Mesendoderm (in vitro differentiated cells): ENCODE data around the gene ZEB2.

Experiments used
- DNase-seq: peaks from one replicate; pipeline ENCODE4 v3.0.0; 2013
- H2AK5ac ChIP-seq: 2 replicates; pipeline ENCODE4 v1.6.1; 2013; ENCODE audit warnings: low read length, inconsistent platforms
- H2BK120ac ChIP-seq: 2 replicates; pipeline ENCODE4 v1.6.1; 2013; ENCODE audit warnings: low read depth, mild to moderate bottlenecking, low read length, moderate library complexity, mixed read lengths
- H2BK15ac ChIP-seq: replicated peaks from 2 replicates; pipeline ENCODE4 v1.6.1; 2013; ENCODE audit warnings: low read depth, mild to moderate bottlenecking, moderate library complexity
- H2BK5ac ChIP-seq: 2 replicates; pipeline ENCODE4 v1.6.1; 2013; ENCODE audit warnings: low read length, inconsistent platforms
- H3K18ac ChIP-seq: 2 replicates; pipeline ENCODE4 v1.6.1; 2013; ENCODE audit warnings: mild to moderate bottlenecking, low read length, mixed read lengths
- H3K23ac ChIP-seq: one replicate; pipeline ENCODE4 v1.6.1; 2013; ENCODE audit warnings: low read length
- H3K27ac ChIP-seq: 2 replicates; pipeline ENCODE4 v1.5.1; 2013; ENCODE audit warnings: low read depth, mild to moderate bottlenecking, inconsistent platforms, low read length, moderate library complexity
- H3K27me3 ChIP-seq: 2 replicates; pipeline ENCODE4 v1.6.1; 2013; ENCODE audit warnings: low read length, control low read depth, mild to moderate bottlenecking, inconsistent platforms; ENCODE audit not compliant: insufficient read depth, poor library complexity
- H3K36me3 ChIP-seq: 2 replicates; pipeline ENCODE4 v1.6.1; 2013; ENCODE audit warnings: low read length, inconsistent platforms; ENCODE audit not compliant: control insufficient read depth, insufficient read depth
- H3K4ac ChIP-seq: one replicate; pipeline ENCODE4 v1.6.1; 2013; ENCODE audit warnings: low read depth, mild to moderate bottlenecking, low read length, moderate library complexity
- H3K4me1 ChIP-seq: 2 replicates; pipeline ENCODE4 v1.6.1; 2013; ENCODE audit warnings: low read depth, low read length, inconsistent platforms; ENCODE audit not compliant: control insufficient read depth
- H3K4me2 ChIP-seq: 2 replicates; pipeline ENCODE4 v1.6.1; 2013; ENCODE audit warnings: low read length
- H3K4me3 ChIP-seq: 2 replicates; pipeline ENCODE4 v1.5.1; 2013; ENCODE audit warnings: mild to moderate bottlenecking, low read length
- H3K56ac ChIP-seq: one replicate; pipeline ENCODE4 v1.6.1; 2013; ENCODE audit warnings: low read length
- H3K79me1 ChIP-seq: 2 replicates; pipeline ENCODE4 v1.6.1; 2013; ENCODE audit warnings: low read length, inconsistent platforms
- H3K79me2 ChIP-seq: 2 replicates; pipeline ENCODE4 v1.6.1; 2013; ENCODE audit warnings: mild to moderate bottlenecking, low read length; ENCODE audit not compliant: control insufficient read depth, insufficient read depth
- H3K9ac ChIP-seq: 2 replicates; pipeline ENCODE4 v1.6.1; 2013; ENCODE audit warnings: low read length, inconsistent platforms
- H4K5ac ChIP-seq: one replicate; pipeline ENCODE4 v1.6.1; 2013; ENCODE audit warnings: low read length
- H4K8ac ChIP-seq: one replicate; pipeline ENCODE4 v1.6.1; 2013; ENCODE audit warnings: low read depth, mild to moderate bottlenecking, control low read depth, low read length, moderate library complexity
- WGBS: extraction: QIAGEN DNeasy Blood & Tissue Kit; methylation state at CpG from one replicate; pipeline ENCODE4 v1.1.7; 2013; ENCODE audit warnings: low lambda C conversion rate, missing lambda C conversion rate; ENCODE audit not compliant: insufficient coverage; ENCODE audit errors: extremely low coverage; 5-methylcytosine and 5-hydroxymethylcytosine counted together

Gene ZEB2

GRCh38 chr2:144461308-144461766, 58.6 kb downstream of the ZEB2 start:
- no peak overlapping the region for H2BK5ac ChIP-seq
- no peak overlapping the region for H2AK5ac ChIP-seq
- peak overlapping the region; percentile 60 for H3K18ac ChIP-seq
- no peak for DNase-seq
- H3K36me3 ChIP-seq = no peaks in the 10 kb centered on the region
- H4K5ac ChIP-seq = no peak overlapping the region
- H3K23ac ChIP-seq = no peak overlapping the region
- H3K27ac ChIP-seq = no peak overlapping the region
- H2BK15ac ChIP-seq = no peak overlapping the region
- WGBS = no CpG with 5 or more reads among the region's 9 CpGs
- peaks cover 5% of the 10 kb centered on the region for H3K4me1 ChIP-seq
- no peak overlapping the region for H3K4ac ChIP-seq
- H3K4me3 ChIP-seq = no peak overlapping the region
- H2BK120ac ChIP-seq = peak overlapping the region; percentile 6
- no peak overlapping the region for H3K4me2 ChIP-seq
- H3K27me3 ChIP-seq = no peaks in the 10 kb centered on the region
- no peak overlapping the region for H3K9ac ChIP-seq
- no peak overlapping the region for H4K8ac ChIP-seq
- H3K56ac ChIP-seq = no peak overlapping the region
- no peaks in the 10 kb centered on the region for H3K79me1 ChIP-seq
- H3K79me2 ChIP-seq = no peaks in the 10 kb centered on the region

- H3K27ac ChIP-seq = no peak overlapping the region
Observed at GRCh38 chr2:144460727-144461307, 59.1 kb downstream of the ZEB2 start.

GRCh38 chr2:144459937-144460336, 60.0 kb downstream of the ZEB2 start:
- H2BK15ac ChIP-seq = no peak overlapping the region
- no peak overlapping the region for H3K18ac ChIP-seq
- H3K4ac ChIP-seq = no peak overlapping the region
- no peaks in the 10 kb centered on the region for H3K36me3 ChIP-seq
- H3K4me1 ChIP-seq = peaks cover 8% of the 10 kb centered on the region
- H3K9ac ChIP-seq = no peak overlapping the region
- no peak overlapping the region for H4K8ac ChIP-seq
- H3K4me2 ChIP-seq = no peak overlapping the region
- no peaks in the 10 kb centered on the region for H3K27me3 ChIP-seq
- no peak overlapping the region for H3K4me3 ChIP-seq
- H3K56ac ChIP-seq = no peak overlapping the region
- H2BK5ac ChIP-seq = no peak overlapping the region
- DNase-seq = no peak
- H4K5ac ChIP-seq = no peak overlapping the region
- H3K79me1 ChIP-seq = no peaks in the 10 kb centered on the region
- H3K23ac ChIP-seq = no peak overlapping the region
- H3K79me2 ChIP-seq = no peaks in the 10 kb centered on the region
- H2AK5ac ChIP-seq = no peak overlapping the region
- WGBS = no CpG with 5 or more reads among the region's 5 CpGs
- no peak overlapping the region for H3K27ac ChIP-seq
- H2BK120ac ChIP-seq = no peak overlapping the region

More at GRCh38 chr2:144460727-144461307, 59.1 kb downstream of the ZEB2 start:
- Histone ChIP-seq H4K8ac (no peak overlapping the region), H3K9ac (no peak overlapping the region), H3K23ac (no peak overlapping the region), H3K4ac (no peak overlapping the region), H2BK15ac (no peak overlapping the region), H3K56ac (no peak overlapping the region), H3K4me2 (no peak overlapping the region), H3K36me3 (no peaks in the 10 kb centered on the region), H2BK120ac (no peak overlapping the region), H2BK5ac (no peak overlapping the region), H2AK5ac (no peak overlapping the region), H3K79me2 (no peaks in the 10 kb centered on the region), H4K5ac (no peak overlapping the region), H3K27me3 (no peaks in the 10 kb centered on the region), H3K4me1 (peaks cover 5% of the 10 kb centered on the region), H3K18ac (no peak overlapping the region), H3K79me1 (no peaks in the 10 kb centered on the region), H3K4me3 (no peak overlapping the region)
- no CpG with 5 or more reads among the region's 6 CpGs for WGBS
- no peak for DNase-seq

GRCh38 chr2:144459286-144459685, 60.6 kb downstream of the ZEB2 start:
- no peak overlapping the region for H3K4me3 ChIP-seq
- H3K4me2 ChIP-seq = no peak overlapping the region
- no peak overlapping the region for H3K23ac ChIP-seq
- H2BK15ac ChIP-seq = peak overlapping the region; percentile 36
- H3K4ac ChIP-seq = no peak overlapping the region
- no peak overlapping the region for H2BK120ac ChIP-seq
- peaks cover 11% of the 10 kb centered on the region for H3K4me1 ChIP-seq
- no peak overlapping the region for H3K56ac ChIP-seq
- H3K9ac ChIP-seq = no peak overlapping the region
- no peak overlapping the region for H2BK5ac ChIP-seq
- no peak overlapping the region for H4K8ac ChIP-seq
- H4K5ac ChIP-seq = no peak overlapping the region
- H3K36me3 ChIP-seq = no peaks in the 10 kb centered on the region
- no CpG with 5 or more reads among the region's 3 CpGs for WGBS
- no peaks in the 10 kb centered on the region for H3K79me2 ChIP-seq
- DNase-seq = no peak
- no peak overlapping the region for H2AK5ac ChIP-seq
- H3K27me3 ChIP-seq = no peaks in the 10 kb centered on the region
- H3K18ac ChIP-seq = peak overlapping the region; percentile 51
- H3K27ac ChIP-seq = no peak overlapping the region
- no peaks in the 10 kb centered on the region for H3K79me1 ChIP-seq

GRCh38 chr2:144458541-144458940, 61.4 kb downstream of the ZEB2 start:
- Histone ChIP-seq H3K27ac (no peak overlapping the region), H2BK120ac (no peak overlapping the region)

GRCh38 chr2:144456680-144457079, 63.2 kb downstream of the ZEB2 start:
- no peak overlapping the region for H4K8ac ChIP-seq
- peak overlapping the region; percentile 50 for H3K56ac ChIP-seq
- no peak for DNase-seq
- H3K23ac ChIP-seq = no peak overlapping the region
- H2BK5ac ChIP-seq = no peak overlapping the region
- H3K4me2 ChIP-seq = no peak overlapping the region
- H4K5ac ChIP-seq = peak overlapping the region; percentile 23
- no CpG with 5 or more reads among the region's 3 CpGs for WGBS
- H3K18ac ChIP-seq = peak overlapping the region; percentile 39
- H2AK5ac ChIP-seq = peak overlapping the region; percentile 60
- H3K4me1 ChIP-seq = peaks cover 22% of the 10 kb centered on the region
- H3K79me2 ChIP-seq = no peaks in the 10 kb centered on the region
- H3K79me1 ChIP-seq = no peaks in the 10 kb centered on the region
- H2BK120ac ChIP-seq = no peak overlapping the region
- no peak overlapping the region for H3K9ac ChIP-seq
- no peak overlapping the region for H2BK15ac ChIP-seq
- no peaks in the 10 kb centered on the region for H3K27me3 ChIP-seq
- H3K4ac ChIP-seq = no peak overlapping the region
- no peaks in the 10 kb centered on the region for H3K36me3 ChIP-seq
- H3K4me3 ChIP-seq = no peak overlapping the region
- no peak overlapping the region for H3K27ac ChIP-seq

More at GRCh38 chr2:144458541-144458940, 61.4 kb downstream of the ZEB2 start:
- Histone ChIP-seq H2AK5ac (no peak overlapping the region), H3K36me3 (no peaks in the 10 kb centered on the region), H2BK15ac (no peak overlapping the region), H3K56ac (no peak overlapping the region), H3K4me3 (no peak overlapping the region), H3K27me3 (no peaks in the 10 kb centered on the region), H3K4me1 (peaks cover 12% of the 10 kb centered on the region), H2BK5ac (no peak overlapping the region), H3K4ac (no peak overlapping the region), H4K8ac (no peak overlapping the region), H3K4me2 (no peak overlapping the region), H4K5ac (no peak overlapping the region), H3K23ac (no peak overlapping the region), H3K18ac (no peak overlapping the region), H3K79me2 (no peaks in the 10 kb centered on the region), H3K9ac (no peak overlapping the region), H3K79me1 (no peaks in the 10 kb centered on the region)
- DNase-seq = no peak
- no CpG with 5 or more reads among the region's 3 CpGs for WGBS
